Hepatocyte (in vitro differentiated cells): ENCODE results near the gene DMGDH.

Experiments
- CTCF ChIP-seq: fragments of 200-600 bp; sonication (generic); IDR thresholded peaks from 2 replicates; pipeline ENCODE4 v1.5.1; 2016; ENCODE audit warnings: antibody characterized with exemption, mild to moderate bottlenecking; ENCODE audit not compliant: poor library complexity
- EZH2 ChIP-seq: fragments of 200-600 bp; sonication (generic); IDR thresholded peaks from 2 replicates; pipeline ENCODE4 v1.6.1; 2016; ENCODE audit warnings: antibody characterized with exemption, mild to moderate bottlenecking, borderline replicate concordance
- EZH2phosphoT487 ChIP-seq: fragments of 200-600 bp; sonication (generic); IDR thresholded peaks from one replicate; pipeline ENCODE4 v1.6.1; 2018; ENCODE audit warnings: antibody characterized with exemption, mild to moderate bottlenecking, low read depth, moderate library complexity; ENCODE audit not compliant: unreplicated experiment, severe bottlenecking

- TF ChIP-seq CTCF (no peak), EZH2phosphoT487 (no peak), EZH2 (no peak)
Measured at GRCh38 chr5:79001471-79001870, 68.0 kb downstream of the DMGDH start.
